ENCODE data around the gene ACTN1.

Gene ACTN1

GRCh38 chr14:68911594-68912227, 67.4 kb downstream of the ACTN1 start:
- peaks cover 3% of the 10 kb centered on the region for H3K27me3 Mint-ChIP-seq (ENCODE audit: low read depth)
- H3K36me3 Mint-ChIP-seq (ENCODE audit: low read depth) = peaks cover 29% of the 10 kb centered on the region
- no peaks in the 10 kb centered on the region for H3K9me3 Mint-ChIP-seq
- peaks cover 27% of the 10 kb centered on the region for H3K4me1 Mint-ChIP-seq
- H3K4me3 Mint-ChIP-seq = no peak overlapping the region
- H3K27ac Mint-ChIP-seq = peak overlapping the region in 1 of 3 experiments; percentile 14
- TF ChIP-seq CTCF (IDR thresholded peaks at IDR 0.05; ENCODE audit: unreplicated experiment in 3 of 3) = peak; percentile 97 to 98 (median 98)

- peaks cover 22% of the 10 kb centered on the region for H3K4me1 Mint-ChIP-seq
- no peak for TF ChIP-seq CTCF (IDR thresholded peaks at IDR 0.05; ENCODE audit: unreplicated experiment in 3 of 3)
These were observed 68.6 kb downstream of the ACTN1 start for GRCh38 chr14:68910540-68910939.

GRCh38 chr14:68908803-68909202, 70.3 kb downstream of the ACTN1 start:
- H3K4me1 Mint-ChIP-seq = peaks cover 22% of the 10 kb centered on the region
- H3K36me3 Mint-ChIP-seq (ENCODE audit: low read depth) = peaks cover 38% of the 10 kb centered on the region
- H3K9me3 Mint-ChIP-seq = no peaks in the 10 kb centered on the region
- H3K27me3 Mint-ChIP-seq (ENCODE audit: low read depth) = peaks cover 3% of the 10 kb centered on the region
- H3K4me3 Mint-ChIP-seq = no peak overlapping the region
- no peak for TF ChIP-seq CTCF (IDR thresholded peaks at IDR 0.05; ENCODE audit: unreplicated experiment in 3 of 3)
- H3K27ac Mint-ChIP-seq = no peak overlapping the region

More at GRCh38 chr14:68910540-68910939, 68.6 kb downstream of the ACTN1 start:
- Mint-ChIP-seq H3K36me3 (ENCODE audit: low read depth) (peaks cover 30% of the 10 kb centered on the region), H3K27ac (peak overlapping the region in 1 of 3 experiments; percentile 39), H3K4me3 (no peak overlapping the region), H3K9me3 (no peaks in the 10 kb centered on the region), H3K27me3 (ENCODE audit: low read depth) (peaks cover 3% of the 10 kb centered on the region)

- no peaks in the 10 kb centered on the region for H3K9me3 Mint-ChIP-seq
- no peak overlapping the region for H3K27ac Mint-ChIP-seq
- peaks cover 38% of the 10 kb centered on the region for H3K36me3 Mint-ChIP-seq (ENCODE audit: low read depth)
- TF ChIP-seq CTCF (IDR thresholded peaks at IDR 0.05; ENCODE audit: unreplicated experiment in 3 of 3) = no peak
- peaks cover 3% of the 10 kb centered on the region for H3K27me3 Mint-ChIP-seq (ENCODE audit: low read depth)
- peaks cover 18% of the 10 kb centered on the region for H3K4me1 Mint-ChIP-seq
- no peak overlapping the region for H3K4me3 Mint-ChIP-seq
These were observed 70.9 kb downstream of the ACTN1 start for GRCh38 chr14:68908201-68908600.

- Mint-ChIP-seq H3K27me3 (ENCODE audit: low read depth) (peaks cover 3% of the 10 kb centered on the region), H3K27ac (no peak overlapping the region), H3K4me1 (peaks cover 2% of the 10 kb centered on the region), H3K4me3 (no peak overlapping the region), H3K9me3 (no peaks in the 10 kb centered on the region), H3K36me3 (ENCODE audit: low read depth) (peaks cover 48% of the 10 kb centered on the region)
- TF ChIP-seq CTCF (IDR thresholded peaks at IDR 0.05; ENCODE audit: unreplicated experiment in 3 of 3) = no peak
These were observed 72.7 kb downstream of the ACTN1 start for GRCh38 chr14:68906439-68906838.

All from nephron (organoid).